GM12878 (cell line): ENCODE data around the gene MAST2. TPM values are rescaled to one million over a fixed set of nuclear protein-coding genes. Genes with fewer than 3 reads are reported as not detected.

Experiments used
- ATAC-seq: fragments of 200-7000 bp; cut with Tn5 transposase; 3 replicates; pipeline ENCODE4 v1.9.1; 2020; ENCODE audit warnings: mild to moderate bottlenecking, moderate library complexity
- BruUV-seq: library from RNA; stranded (reverse); fragments of 400-500 nt; replicated peaks from 2 replicates; lab custom pipeline; 2021; lab: Mats Ljungman, UMichigan
- CTCF ChIA-PET: fragments of 300-600 bp; sonication (Branson Sonifier 250); formaldehyde crosslinking; extraction: SDS; loops from one replicate; lab custom pipeline; 2021; ENCODE audit warnings: inconsistent platforms; lab: Yijun Ruan, JAX
- POLR2A ChIA-PET: fragments of 350-600 bp; formaldehyde crosslinking; extraction: SDS; loops from one replicate; lab custom pipeline; 2021; ENCODE audit warnings: inconsistent platforms; lab: Charles Lee
- RAD21 ChIA-PET: fragments of 300-600 bp; sonication (Branson Sonifier 250); formaldehyde crosslinking; loops from one replicate; lab custom pipeline; 2023; ENCODE audit warnings: antibody characterized with exemption; ENCODE audit not compliant: unreplicated experiment; lab: Charles Lee
- SMC1A ChIA-PET: fragments of 300-600 bp; sonication (Branson Sonifier 250); formaldehyde crosslinking; loops from one replicate; lab custom pipeline; 2023; ENCODE audit not compliant: unreplicated experiment, uncharacterized antibody; lab: Charles Lee
- DNase-seq: peaks from one replicate; pipeline ENCODE4 v3.0.0-alpha.2; 2011; ENCODE audit warnings: low read depth, low spot score
- FAIRE-seq: peaks from 3 replicates; lab custom pipeline; 2011; peaks lifted over from hg19 to GRCh38; lab: Jason Lieb, UNC
- H2AFZ ChIP-seq: 2 replicates; pipeline ENCODE4 v1.6.0; 2011; ENCODE audit warnings: low read depth, low read length, control low read depth; ENCODE audit not compliant: control insufficient read depth
- H3K27ac ChIP-seq: 2 replicates; pipeline ENCODE4 v1.5.1; 2011; ENCODE audit warnings: control low read depth; ENCODE audit not compliant: control insufficient read depth, insufficient read depth
- H3K27me3 ChIP-seq, 2 experiments: replicated peaks in 1 of 2; 2 replicates each; pipeline versions ENCODE4 v1.6.0 to v1.6.1; 2011; ENCODE audit warnings: low read length in 1 of 2; ENCODE audit not compliant: control insufficient read depth in 2 of 2, insufficient read depth in 2 of 2
- H3K36me3 ChIP-seq, 2 experiments: 2 replicates each; pipeline ENCODE4 v1.5.1; 2011; ENCODE audit warnings: low read length in 1 of 2; ENCODE audit not compliant: control insufficient read depth in 2 of 2, insufficient read depth in 2 of 2
- H3K4me1 ChIP-seq: 2 replicates; pipeline ENCODE4 v1.6.1; 2011; ENCODE audit warnings: mild to moderate bottlenecking, low read length, moderate library complexity, mixed read lengths; ENCODE audit not compliant: control insufficient read depth, insufficient read depth
- H3K4me2 ChIP-seq: 2 replicates; pipeline ENCODE4 v1.6.0; 2011; ENCODE audit warnings: control low read depth; ENCODE audit not compliant: control insufficient read depth, insufficient read depth
- H3K4me3 ChIP-seq: fragments of 200-600 bp; sonication (generic); 2 replicates; pipeline ENCODE4 v1.5.1; 2016
- H3K79me2 ChIP-seq: 2 replicates; pipeline ENCODE4 v1.6.0; 2011; ENCODE audit warnings: low read length; ENCODE audit not compliant: control insufficient read depth, insufficient read depth
- H3K9ac ChIP-seq: 2 replicates; pipeline ENCODE4 v1.8.0; 2011; ENCODE audit warnings: low read length, control low read depth, mixed read lengths; ENCODE audit not compliant: control insufficient read depth, insufficient read depth
- H3K9me3 ChIP-seq: replicated peaks from 3 replicates; pipeline ENCODE4 v1.5.1; 2011; ENCODE audit warnings: mild to moderate bottlenecking, low read length; ENCODE audit not compliant: control insufficient read depth, insufficient read depth
- H4K20me1 ChIP-seq: 2 replicates; pipeline ENCODE4 v1.6.0; 2011; ENCODE audit not compliant: control insufficient read depth, insufficient read depth
- CREM ChIP-seq: IDR thresholded peaks from 2 replicates; pipeline ENCODE4 v1.6.1; 2014; ENCODE audit warnings: antibody characterized with exemption, low read depth
- EED ChIP-seq: sonication (generic); IDR thresholded peaks from 2 replicates; pipeline ENCODE4 v1.6.1; 2016; ENCODE audit warnings: antibody characterized with exemption, low read depth
- JUNB ChIP-seq: IDR thresholded peaks from 2 replicates; pipeline ENCODE4 v1.6.1; 2016; ENCODE audit warnings: antibody characterized with exemption, mild to moderate bottlenecking
- MEF2A ChIP-seq: IDR thresholded peaks from 2 replicates; pipeline ENCODE4 v1.6.1; 2011; ENCODE audit warnings: low read depth, mild to moderate bottlenecking, low read length, moderate library complexity; ENCODE audit not compliant: insufficient read depth
- MTA3 ChIP-seq: IDR thresholded peaks from 2 replicates; pipeline ENCODE4 v1.6.1; 2012; ENCODE audit warnings: low read length, inconsistent platforms, borderline replicate concordance
- RUNX3 ChIP-seq: IDR thresholded peaks from 2 replicates; pipeline ENCODE4 v1.6.1; 2012; ENCODE audit warnings: low read length, inconsistent platforms
- SRF ChIP-seq, 2 experiments: IDR thresholded peaks; 2 replicates each; pipeline ENCODE4 v1.6.1; 2011; ENCODE audit warnings: low read depth in 2 of 2, low read length in 2 of 2, mild to moderate bottlenecking in 1 of 2, moderate library complexity in 1 of 2
- ZBED1 ChIP-seq: IDR thresholded peaks from 2 replicates; pipeline ENCODE4 v1.6.1; 2016; ENCODE audit warnings: borderline replicate concordance
- ZSCAN29 ChIP-seq: fragments of 450-650 bp; IDR thresholded peaks from 2 replicates; pipeline ENCODE4 v1.6.1; 2017; ENCODE audit warnings: mild to moderate bottlenecking, moderate library complexity
- WGBS: methylation state at CpG from one replicate; pipeline ENCODE4 v1.1.6; 2016; ENCODE audit warnings: low lambda C conversion rate; ENCODE audit not compliant: insufficient replicate concordance, insufficient coverage; ENCODE audit errors: missing lambda C conversion rate; 5-methylcytosine and 5-hydroxymethylcytosine counted together
- in situ Hi-C: fragments of 300-500 bp; cut with MboI; formaldehyde crosslinking; loops from 9 replicates; pipeline ENCODE4 v1.14.3; 2018; ENCODE audit warnings: mixed read lengths
- intact Hi-C: fragments of 100-400 bp; cut with micrococcal nuclease; formaldehyde crosslinking; loops from one replicate; pipeline ENCODE4 v1.14.2; 2022; ENCODE audit not compliant: unreplicated experiment
- polyA plus RNA-seq, 11 experiments: library from polyadenylated mRNA; depleted of rRNA in 4 of 11; unstranded in 6 of 11; stranded (reverse) in 5 of 11; fragments of >200 nt; fragmentation: Nextera tagmentation in 4 of 11; fragmentation: Illumina TruSeq in 1 of 11; extraction: Ambion mirVana in 4 of 11; extraction: Trizol in 1 of 11; gene quantifications; 1 replicate in 1 of 11; 2 replicates in 10 of 11; pipeline versions ENCODE4 v1.2.1 to v1.2.3, GENCODE V29; 2011 to 2016; ENCODE audit warnings: inconsistent platforms in 2 of 11, missing spikeins in 2 of 11, low read depth in 1 of 11
- total RNA-seq, 4 experiments: library from RNA; depleted of rRNA in 3 of 4; stranded (reverse); fragments of >200 nt in 3 of 4; fragmentation: Illumina TruSeq in 1 of 4; extraction: Trizol in 1 of 4; gene quantifications; 2 replicates each; pipeline versions ENCODE4 v1.2.1 to v1.2.3, GENCODE V29; 2013 to 2021
- TF ChIP-seq, protein P1 (sequence below): IDR thresholded peaks from 2 replicates; pipeline ENCODE4 v1.6.1; 2012; ENCODE audit warnings: low read length, inconsistent platforms

MAST2 gene
- total and polyA plus RNA-seq, 10 of the 15 experiments (the other 5 are each of a cell fraction or from before 2014, with no cell fraction given), result 1.0 to 28.7 (median 13.8) TPM

DNA sequence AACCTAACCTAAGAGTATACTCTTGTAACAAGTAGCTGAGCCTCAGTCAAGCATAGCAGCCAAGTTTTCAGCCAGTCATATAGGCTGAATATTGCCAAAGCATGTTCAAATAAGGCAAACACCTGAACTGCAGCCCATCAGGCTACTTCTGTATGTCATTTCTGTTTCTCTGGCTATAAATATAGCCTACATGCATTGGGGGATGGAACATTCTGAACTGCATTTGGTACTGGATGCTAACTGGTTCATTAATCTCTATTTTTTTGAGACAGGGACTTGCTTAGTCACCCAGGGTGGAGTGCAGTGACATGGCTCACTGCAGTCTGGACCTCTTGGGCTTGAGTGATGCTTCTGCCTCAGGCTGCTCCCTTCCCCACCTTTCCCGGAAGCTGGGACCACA is 37.3 kb downstream of the MAST2 start:
- TF ChIP-seq ZBED1 (peak; percentile 60; the same call in 1 of the 2 replicates), JUNB (peak; percentile 23), SRF (IDR thresholded peaks at IDR 0.05; ENCODE audit: low read depth in 2 of 2, low read length in 2 of 2) (peak; percentile 54 to 95; a peak in 2 of 4 replicates), MTA3 (no peak), RUNX3 (0 out of 2 replicates have a peak, but pooled peaks have one; percentile 10), MEF2A (0 out of 2 replicates have a peak, but pooled peaks have one; percentile 58), ZSCAN29 (no peak), EED (0 out of 2 replicates have a peak, but pooled peaks have one; percentile 53), CREM (peak; percentile 26; the same call in 1 of the 2 replicates)
- TF ChIP-seq, protein P1, sequence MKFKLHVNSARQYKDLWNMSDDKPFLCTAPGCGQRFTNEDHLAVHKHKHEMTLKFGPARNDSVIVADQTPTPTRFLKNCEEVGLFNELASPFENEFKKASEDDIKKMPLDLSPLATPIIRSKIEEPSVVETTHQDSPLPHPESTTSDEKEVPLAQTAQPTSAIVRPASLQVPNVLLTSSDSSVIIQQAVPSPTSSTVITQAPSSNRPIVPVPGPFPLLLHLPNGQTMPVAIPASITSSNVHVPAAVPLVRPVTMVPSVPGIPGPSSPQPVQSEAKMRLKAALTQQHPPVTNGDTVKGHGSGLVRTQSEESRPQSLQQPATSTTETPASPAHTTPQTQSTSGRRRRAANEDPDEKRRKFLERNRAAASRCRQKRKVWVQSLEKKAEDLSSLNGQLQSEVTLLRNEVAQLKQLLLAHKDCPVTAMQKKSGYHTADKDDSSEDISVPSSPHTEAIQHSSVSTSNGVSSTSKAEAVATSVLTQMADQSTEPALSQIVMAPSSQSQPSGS, result peak; percentile 39
- Histone ChIP-seq H3K4me1 (peaks cover 46% of the 10 kb centered on the region), H3K4me3 (peak overlapping the region; percentile 23; the same call in 1 of the 2 replicates), H3K27me3 (no peaks in the 10 kb centered on the region), H3K27ac (peak overlapping the region; percentile 58), H3K9me3 (no peaks in the 10 kb centered on the region), H3K79me2 (peaks cover 7% of the 10 kb centered on the region), H3K9ac (no peak overlapping the region), H4K20me1 (no peaks in the 10 kb centered on the region), H3K36me3 (no peaks in the 10 kb centered on the region), H3K4me2 (peak overlapping the region; percentile 31; the same call in 1 of the 2 replicates), H2AFZ (no peak overlapping the region)
- RAD21 ChIA-PET, result no interaction called here
- DNase-seq (no peak), FAIRE-seq (no peak), ATAC-seq (peak; percentile 63)
- CTCF ChIA-PET, result no interaction called here
- in situ Hi-C loops, result no loop called here
- intact Hi-C loops, result loop anchor here (5.0 kb wide), 1 partner anchor 88 kb away; the partner anchor contains the start of gene IPP
- POLR2A ChIA-PET, result no interaction called here
- WGBS, result 0% methylated on average over 1 of the region's 1 CpG
- BruUV-seq, result no TSS peak
- SMC1A ChIA-PET, result interaction anchor here (1.4 kb wide), 1 partner anchor 17 kb away, joined by 3 read pairs; no protein-coding TSS in a partner anchor
